ENCODE data around the gene C3orf38. TPM values are rescaled to one million over a fixed set of nuclear protein-coding genes. Genes with fewer than 3 reads are reported as not detected.
"Not testable (repeated sequence)": the region's sequence is repeated elsewhere in the genome, so short reads cannot be mapped to it uniquely, and the experiment has no call there.

The C3orf38 gene
- 12.8 TPM for total RNA-seq
- long read RNA-seq, transcript C3orf38-201 (3 exons, 2,633 nt), result major isoform, 13 of 22 reads
- long read RNA-seq, partial matches to known transcripts, result 0 of 22 reads
- long read RNA-seq, other reads (novel, unspliced or antisense), result 9 of 22 reads

GRCh38 chr3:88149509-88150362, at the start of gene C3orf38:
TSS of gene C3orf38 (plus strand) at chr3:88149959. CDS start at chr3:88150053, 94 bp downstream.
- ATAC-seq (ENCODE audit: poor library complexity), result peak; percentile 98
- intact Hi-C loops (cut with DNase I), result loop anchor here (5.0 kb wide), 1 partner anchor 92 kb away; the partner anchor contains the start of genes CGGBP1 and ZNF654
- DNase-seq, result peak; percentile 91

DNA sequence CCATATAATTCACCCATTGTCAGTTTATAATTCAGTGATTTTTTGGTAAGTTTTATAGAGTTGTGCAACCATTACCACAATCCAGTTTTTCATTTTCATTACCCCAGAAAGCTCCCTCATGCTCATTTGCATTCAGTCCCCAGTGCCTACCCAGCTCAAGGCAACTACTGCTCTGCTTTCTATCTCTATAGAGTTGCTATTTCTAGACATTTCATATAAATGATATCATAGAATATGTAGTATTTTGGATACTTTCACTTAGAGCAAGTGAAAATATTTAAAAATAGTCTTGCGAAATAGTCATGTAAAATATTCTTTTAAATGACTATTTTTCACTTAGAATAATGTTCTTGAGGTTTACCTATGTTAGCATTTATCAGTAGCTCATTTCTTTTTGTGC, 48.6 kb upstream of the C3orf38 start:
- DNase-seq (no peak), ATAC-seq (ENCODE audit: poor library complexity) (no peak)
- intact Hi-C loops (cut with DNase I), result no loop called here

- no peak for ATAC-seq (ENCODE audit: poor library complexity)
- no peak for DNase-seq
- intact Hi-C loops (cut with DNase I), result no loop called here
These were observed 44.4 kb upstream of the C3orf38 start for GRCh38 chr3:88105325-88105724.

DNA sequence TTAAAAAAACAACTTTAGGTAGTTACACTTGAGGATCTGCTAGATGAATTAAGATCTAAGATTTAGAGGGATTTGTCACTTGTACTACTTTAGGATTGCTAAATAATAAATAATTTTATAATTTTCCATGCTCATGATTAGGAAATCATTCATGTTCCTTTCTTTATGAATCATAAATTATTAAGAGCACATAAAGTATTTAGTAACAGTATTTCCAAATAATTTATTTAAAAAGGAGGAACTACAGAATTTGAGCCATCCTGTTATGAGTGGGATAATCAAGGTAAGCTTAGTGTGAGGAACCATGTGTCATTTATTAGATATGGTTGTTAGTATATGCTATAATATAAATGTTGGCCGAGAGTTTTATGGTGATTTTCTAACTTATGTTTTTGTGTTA, 37.5 kb upstream of the C3orf38 start:
- ATAC-seq (ENCODE audit: poor library complexity) (no peak), DNase-seq (no peak)
- intact Hi-C loops (cut with DNase I), result loop anchor here (10.0 kb wide), 1 partner anchor 757 kb away; no protein-coding TSS in a partner anchor

- DNase-seq (no peak), ATAC-seq (ENCODE audit: poor library complexity) (peak; percentile 94)
- intact Hi-C loops (cut with DNase I), result loop anchor here (10.0 kb wide), 1 partner anchor 759 kb away; no protein-coding TSS in a partner anchor
These were observed 36.2 kb upstream of the C3orf38 start for GRCh38 chr3:88113311-88114162.

- DNase-seq, result no peak
- ATAC-seq (ENCODE audit: poor library complexity), result no peak
- intact Hi-C loops (cut with DNase I), result loop anchor here (10.0 kb wide), 1 partner anchor 760 kb away; no protein-coding TSS in a partner anchor
These were observed 34.7 kb upstream of the C3orf38 start for GRCh38 chr3:88114878-88115549.

- intact Hi-C loops (cut with DNase I), result loop anchor here (10.0 kb wide), 1 partner anchor 763 kb away; no protein-coding TSS in a partner anchor
- ATAC-seq (ENCODE audit: poor library complexity) (no peak), DNase-seq (no peak)
These were observed 32.1 kb upstream of the C3orf38 start for GRCh38 chr3:88117683-88118082.

- DNase-seq; ATAC-seq (ENCODE audit: poor library complexity): not testable (repeated sequence)
- intact Hi-C loops (cut with DNase I), result loop anchor here (10.0 kb wide), 1 partner anchor 764 kb away; no protein-coding TSS in a partner anchor
These were observed 31.2 kb upstream of the C3orf38 start for GRCh38 chr3:88118603-88119002.

GRCh38 chr3:88123526-88123925, 26.2 kb upstream of the C3orf38 start:
- DNase-seq (no peak), ATAC-seq (ENCODE audit: poor library complexity) (no peak)
- intact Hi-C loops (cut with DNase I), result no loop called here

GRCh38 chr3:88131695-88132094, 18.1 kb upstream of the C3orf38 start:
- ATAC-seq (ENCODE audit: poor library complexity), result no peak
- no peak for DNase-seq
- intact Hi-C loops (cut with DNase I), result no loop called here

DNA sequence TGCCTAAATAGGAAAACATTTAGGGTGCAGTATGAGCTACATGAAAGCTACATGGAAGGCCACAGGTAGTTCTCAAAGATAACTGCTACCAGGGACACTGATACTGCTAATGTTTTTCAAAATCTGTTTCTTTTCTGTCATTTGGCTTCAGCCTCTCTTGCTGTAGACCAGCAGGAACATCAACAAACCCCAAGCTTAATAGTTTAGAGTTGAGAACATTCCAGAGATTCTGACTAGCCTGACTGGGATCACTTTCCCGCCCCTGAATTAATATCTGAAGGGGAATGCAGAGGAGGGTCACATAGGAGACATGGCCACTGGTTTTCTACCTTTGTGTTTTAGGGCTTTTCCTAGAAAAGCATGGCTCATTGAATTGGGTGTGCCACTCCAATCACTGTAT, 16.9 kb upstream of the C3orf38 start:
- intact Hi-C loops (cut with DNase I), result no loop called here
- DNase-seq, result no peak
- ATAC-seq (ENCODE audit: poor library complexity), result no peak

GRCh38 chr3:88133711-88134263, 16.0 kb upstream of the C3orf38 start:
- intact Hi-C loops (cut with DNase I), result no loop called here

DNA sequence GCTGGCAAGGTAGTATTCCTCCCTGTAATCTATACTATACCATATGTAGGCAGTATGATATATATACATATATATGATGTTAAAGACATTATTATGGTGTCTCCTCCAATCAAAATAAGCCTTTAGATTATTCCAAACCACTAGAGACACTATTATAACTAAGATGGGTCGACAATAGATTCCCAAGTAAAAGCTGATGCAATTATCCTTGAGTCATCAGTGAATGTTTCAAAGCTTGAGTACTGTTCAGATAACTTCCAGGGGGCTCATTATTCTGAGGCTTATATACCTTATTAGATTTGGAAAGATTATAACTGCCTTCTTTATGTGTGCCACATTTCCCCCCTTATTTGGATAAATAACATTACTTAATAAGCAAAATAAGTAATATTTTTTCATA, 11.9 kb upstream of the C3orf38 start:
- ATAC-seq (ENCODE audit: poor library complexity) (no peak), DNase-seq (no peak)
- intact Hi-C loops (cut with DNase I), result no loop called here

More at GRCh38 chr3:88133711-88134263, 16.0 kb upstream of the C3orf38 start:
- no peak for ATAC-seq (ENCODE audit: poor library complexity)
- DNase-seq, result no peak

DNA sequence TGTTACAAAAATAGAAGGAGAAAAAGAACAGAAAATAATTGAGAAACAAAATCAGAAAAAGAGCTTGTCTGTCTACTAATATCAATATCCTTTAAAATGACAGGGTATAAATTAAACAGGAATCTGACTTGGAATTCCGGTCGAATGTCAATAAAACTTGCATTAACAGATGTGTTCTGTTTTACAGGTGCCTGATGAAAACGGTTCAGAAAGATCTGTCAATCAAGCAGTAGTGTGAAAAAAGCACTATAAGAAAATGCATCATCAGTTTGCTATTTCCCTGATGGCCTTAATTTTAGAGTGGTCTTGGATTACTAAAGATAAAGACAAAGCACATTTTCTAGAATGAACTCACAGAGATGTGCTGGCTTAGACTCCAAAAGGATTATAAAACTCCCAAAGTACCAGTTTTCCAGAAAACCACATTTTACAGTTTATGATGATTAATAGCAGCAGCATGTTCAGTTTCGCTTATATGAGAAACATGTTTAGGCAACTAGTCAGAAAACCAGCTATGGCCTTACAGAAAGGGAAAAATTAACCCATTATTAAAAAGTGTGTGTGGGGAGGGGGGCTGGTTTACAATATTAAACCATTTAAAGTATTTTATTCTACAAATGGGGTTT, 8.2 kb upstream of the C3orf38 start:
- DNase-seq, result no peak
- intact Hi-C loops (cut with DNase I), result no loop called here
- no peak for ATAC-seq (ENCODE audit: poor library complexity)

GRCh38 chr3:88142094-88142624, 7.6 kb upstream of the C3orf38 start:
- ATAC-seq (ENCODE audit: poor library complexity) (no peak), DNase-seq (no peak)
- intact Hi-C loops (cut with DNase I), result no loop called here

DNA sequence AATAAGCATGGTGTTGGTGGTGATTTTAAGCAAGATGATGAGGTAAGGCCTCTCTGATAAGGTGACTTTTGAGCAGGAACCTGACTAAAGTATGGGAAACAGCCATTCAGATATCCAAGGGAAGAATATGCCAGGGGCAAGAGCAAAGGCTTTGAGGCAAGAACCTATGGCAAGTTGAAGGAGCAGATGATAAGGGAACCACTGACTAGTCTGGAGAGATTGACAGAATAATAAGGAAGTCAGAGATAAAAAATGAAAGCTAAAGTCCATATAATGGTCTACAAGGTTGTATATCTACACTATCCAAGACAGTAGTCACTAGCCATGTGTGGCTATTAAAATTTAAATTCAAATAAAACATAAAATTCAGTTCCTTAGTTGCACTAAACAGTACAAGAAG, 2.5 kb upstream of the C3orf38 start:
- DNase-seq, result no peak
- no peak for ATAC-seq (ENCODE audit: poor library complexity)
- intact Hi-C loops (cut with DNase I), result loop anchor here (5.0 kb wide), 1 partner anchor 90 kb away; the partner anchor contains the start of genes CGGBP1 and ZNF654

GRCh38 chr3:88148651-88149050, 1.1 kb upstream of the C3orf38 start:
- ATAC-seq (ENCODE audit: poor library complexity) (no peak), DNase-seq (no peak)
- intact Hi-C loops (cut with DNase I), result loop anchor here (5.0 kb wide), 1 partner anchor 91 kb away; the partner anchor contains the start of genes CGGBP1 and ZNF654
